ENCODE measurements around the gene SCPEP1. TPM values are rescaled to one million over a fixed set of nuclear protein-coding genes. Genes with fewer than 3 reads are reported as not detected.

Gene SCPEP1
- total and polyA plus RNA-seq, 10 of the 15 experiments (the other 5 are each of a cell fraction or from before 2014, with no cell fraction given): 31.2 to 80.2 (median 40.7) TPM

- TF ChIP-seq BCLAF1 (IDR thresholded peaks at IDR 0.05) (no peak), SUZ12 (IDR thresholded peaks at IDR 0.05; ENCODE audit: unreplicated experiment) (no peak)
These were observed 47.9 kb downstream of the SCPEP1 start (continued) for GRCh38 chr17:57025876-57026275.

GRCh38 chr17:57027852-57028251 is 49.9 kb downstream of the SCPEP1 start:
- in situ Hi-C loops (cut with MboI): no loop called here
- intact Hi-C loops (cut with micrococcal nuclease; ENCODE audit: unreplicated experiment): no loop called here
- RAD21 ChIA-PET (ENCODE audit: unreplicated experiment): no interaction called here
- no peak for ATAC-seq
- Histone ChIP-seq H3K27me3 (replicated peaks in 1 of 2; ENCODE audit: control insufficient read depth in 2 of 2, insufficient read depth in 2 of 2, low read length in 1 of 2) (no peaks in the 10 kb centered on the region), H4K20me1 (ENCODE audit: control insufficient read depth, insufficient read depth) (no peaks in the 10 kb centered on the region), H3K79me2 (ENCODE audit: control insufficient read depth, insufficient read depth, low read length) (no peaks in the 10 kb centered on the region), H3K4me2 (ENCODE audit: control insufficient read depth, insufficient read depth) (no peak overlapping the region), H3K4me3 (no peak overlapping the region), H3K4me1 (ENCODE audit: control insufficient read depth, insufficient read depth, low read length) (no peaks in the 10 kb centered on the region), H3K27ac (ENCODE audit: control insufficient read depth, insufficient read depth) (no peak overlapping the region), H3K9me3 (replicated peaks; ENCODE audit: control insufficient read depth, insufficient read depth, low read length) (no peaks in the 10 kb centered on the region; the same call in 2 of the 3 replicates), H2AFZ (ENCODE audit: control insufficient read depth, low read depth, low read length) (no peak overlapping the region), H3K36me3 (ENCODE audit: control insufficient read depth in 2 of 2, insufficient read depth in 2 of 2, low read length in 1 of 2) (no peaks in the 10 kb centered on the region), H3K9ac (ENCODE audit: control insufficient read depth, insufficient read depth, low read length) (no peak overlapping the region)
- SMC1A ChIA-PET (ENCODE audit: uncharacterized antibody, unreplicated experiment): interaction anchor here (0.6 to 1.1 kb wide), 2 partner anchors 21 to 29 kb away, joined by 3 read pairs; no protein-coding TSS in a partner anchor
- WGBS (ENCODE audit: insufficient coverage, insufficient replicate concordance, low lambda C conversion rate, missing lambda C conversion rate): 0% methylated on average over 1 of the region's 1 CpG
- CTCF ChIA-PET: interaction anchor here (0.8 kb wide), 1 partner anchor 18 kb away, joined by 3 read pairs; no protein-coding TSS in a partner anchor
- FAIRE-seq: no peak
- no peak for DNase-seq (ENCODE audit: low read depth, low spot score)
- BruUV-seq (replicated peaks): no TSS peak
- POLR2A ChIA-PET: no interaction called here
- no peak for TF ChIP-seq IRF5 (IDR thresholded peaks at IDR 0.05; ENCODE audit: borderline replicate concordance)
- no peak for TF ChIP-seq ZBTB4 (CRISPR knock-in tag; IDR thresholded peaks at IDR 0.05)
- no peak for TF ChIP-seq DPF2 (IDR thresholded peaks at IDR 0.05)
- TF ChIP-seq RCOR1 (conservative IDR thresholded peaks at IDR 0.05; ENCODE audit: low read depth, low read length): no peak
- no peak for TF ChIP-seq NFIC (IDR thresholded peaks at IDR 0.05; ENCODE audit: low read depth, low read length)
- no peak for TF ChIP-seq RBBP5 (conservative IDR thresholded peaks at IDR 0.05)
- no peak for TF ChIP-seq HDAC2 (IDR thresholded peaks at IDR 0.05)
- no peak for TF ChIP-seq BHLHE40 (IDR thresholded peaks at IDR 0.05; ENCODE audit: borderline replicate concordance in 1 of 2, low read depth in 2 of 2, low read length in 1 of 2)
- TF ChIP-seq SMAD5 (IDR thresholded peaks at IDR 0.05; ENCODE audit: low read depth): no peak
- no peak for TF ChIP-seq BCL3 (IDR thresholded peaks at IDR 0.05; ENCODE audit: borderline replicate concordance, insufficient read depth, low read depth, low read length, poor library complexity, severe bottlenecking)
- TF ChIP-seq ZSCAN29 (IDR thresholded peaks at IDR 0.05): no peak
- no peak for TF ChIP-seq EED (IDR thresholded peaks at IDR 0.05; ENCODE audit: low read depth)
- TF ChIP-seq NRF1 (conservative IDR thresholded peaks at IDR 0.05; ENCODE audit: low read depth, low read length): no peak
